Skeletal muscle satellite cell (primary cell): Measurements from ENCODE around the gene IL17B.

Experiments
- H3K27me3 ChIP-seq: 2 replicates; pipeline ENCODE4 v1.7.0; 2013; ENCODE audit warnings: low read length; ENCODE audit not compliant: control insufficient read depth, insufficient read depth
- H3K36me3 ChIP-seq: 2 replicates; pipeline ENCODE4 v1.7.0; 2013; ENCODE audit warnings: mild to moderate bottlenecking, control low read depth, low read length; ENCODE audit not compliant: insufficient read depth
- H3K4me1 ChIP-seq: 2 replicates; pipeline ENCODE4 v1.7.0; 2013; ENCODE audit warnings: low read length; ENCODE audit not compliant: control insufficient read depth, insufficient read depth
- H3K4me2 ChIP-seq: 2 replicates; pipeline ENCODE4 v1.7.0; 2013; ENCODE audit warnings: mild to moderate bottlenecking, low read length
- H3K4me3 ChIP-seq: 2 replicates; pipeline ENCODE4 v1.7.0; 2013; ENCODE audit warnings: low read length
- H3K9ac ChIP-seq: 2 replicates; pipeline ENCODE4 v1.7.0; 2013; ENCODE audit warnings: mild to moderate bottlenecking, low read depth, low read length, moderate library complexity
- H3K9me3 ChIP-seq: replicated peaks from 2 replicates; pipeline ENCODE4 v1.7.0; 2013; ENCODE audit warnings: mild to moderate bottlenecking, control low read depth, low read length

IL17B gene

GRCh38 chr5:149358294-149358651, 20.8 kb downstream of the IL17B start:
- Histone ChIP-seq H3K9ac (peak overlapping the region; percentile 83), H3K27me3 (no peaks in the 10 kb centered on the region), H3K4me1 (peaks cover 10% of the 10 kb centered on the region), H3K9me3 (no peaks in the 10 kb centered on the region), H3K4me2 (peak overlapping the region; percentile 95), H3K4me3 (peak overlapping the region; percentile 87), H3K36me3 (peaks cover 17% of the 10 kb centered on the region)

GRCh38 chr5:149357370-149358293, 21.5 kb downstream of the IL17B start, which contains the start of gene PCYOX1L:
PCYOX1L (plus strand) TSS chr5:149358046; CDS start chr5:149358069, 23 bp downstream.
- H3K4me1 ChIP-seq: peaks cover 10% of the 10 kb centered on the region
- peak within 1 kb of the TSS; percentile 83 for H3K9ac ChIP-seq
- H3K36me3 ChIP-seq: peaks cover 22% of the 10 kb centered on the region
- peak within 1 kb of the TSS; percentile 87 for H3K4me3 ChIP-seq
- H3K4me2 ChIP-seq: peak within 1 kb of the TSS; percentile 95
- H3K9me3 ChIP-seq: no peaks in the 10 kb centered on the region
- H3K27me3 ChIP-seq: no peaks in the 10 kb centered on the region

DNA sequence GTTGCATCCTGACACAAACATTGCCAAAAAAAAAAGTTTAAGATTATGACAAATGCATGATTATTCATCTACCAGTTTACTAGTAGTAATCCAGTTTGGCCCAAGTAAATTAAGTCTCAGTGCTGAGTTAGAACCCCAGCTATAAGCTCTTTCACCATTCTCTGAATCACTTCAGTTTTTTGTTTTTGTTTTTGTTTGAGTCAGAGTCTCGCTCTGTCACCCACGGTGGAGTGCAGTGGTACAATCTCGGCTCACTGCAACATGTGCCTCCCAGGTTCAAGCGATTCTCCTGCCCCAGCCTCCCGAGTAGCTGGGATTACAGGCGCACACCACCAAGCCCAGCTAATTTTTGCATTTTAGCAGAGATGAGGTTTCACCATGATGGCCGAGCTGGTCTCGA, 22.7 kb downstream of the IL17B start:
- H3K4me3 ChIP-seq: no peak overlapping the region
- H3K36me3 ChIP-seq: peaks cover 35% of the 10 kb centered on the region
- no peaks in the 10 kb centered on the region for H3K9me3 ChIP-seq
- H3K4me1 ChIP-seq: peaks cover 10% of the 10 kb centered on the region
- H3K27me3 ChIP-seq: no peaks in the 10 kb centered on the region
- no peak overlapping the region for H3K9ac ChIP-seq
- no peak overlapping the region for H3K4me2 ChIP-seq

DNA sequence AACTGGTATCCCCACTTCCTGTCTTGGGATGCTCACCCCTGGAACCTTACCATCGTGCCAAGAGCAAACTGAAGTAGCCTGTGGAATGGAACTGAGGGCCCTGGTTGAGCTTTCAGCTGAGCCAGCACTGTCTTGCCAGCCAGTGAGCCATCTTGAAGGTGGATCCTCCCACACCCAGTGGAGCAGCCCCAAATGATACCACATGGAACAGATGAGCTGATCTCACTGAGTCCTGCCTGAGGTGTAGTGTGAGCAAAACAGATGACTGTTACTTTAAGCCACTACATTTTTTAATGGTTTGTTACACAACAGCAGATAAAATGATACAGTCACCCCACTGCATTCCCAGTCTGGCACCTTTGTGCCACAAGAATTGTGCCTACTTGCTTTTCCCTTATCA, 23.4 kb downstream of the IL17B start:
- Histone ChIP-seq H3K9ac (no peak overlapping the region), H3K9me3 (no peaks in the 10 kb centered on the region), H3K27me3 (no peaks in the 10 kb centered on the region), H3K36me3 (peaks cover 42% of the 10 kb centered on the region), H3K4me2 (no peak overlapping the region), H3K4me1 (peaks cover 10% of the 10 kb centered on the region), H3K4me3 (no peak overlapping the region)

- Histone ChIP-seq H3K4me1 (peaks cover 10% of the 10 kb centered on the region), H3K4me3 (no peak overlapping the region), H3K4me2 (no peak overlapping the region), H3K9me3 (no peaks in the 10 kb centered on the region), H3K36me3 (peaks cover 60% of the 10 kb centered on the region), H3K9ac (no peak overlapping the region), H3K27me3 (no peaks in the 10 kb centered on the region)
Measured at GRCh38 chr5:149353911-149354310, 25.2 kb downstream of the IL17B start.

DNA sequence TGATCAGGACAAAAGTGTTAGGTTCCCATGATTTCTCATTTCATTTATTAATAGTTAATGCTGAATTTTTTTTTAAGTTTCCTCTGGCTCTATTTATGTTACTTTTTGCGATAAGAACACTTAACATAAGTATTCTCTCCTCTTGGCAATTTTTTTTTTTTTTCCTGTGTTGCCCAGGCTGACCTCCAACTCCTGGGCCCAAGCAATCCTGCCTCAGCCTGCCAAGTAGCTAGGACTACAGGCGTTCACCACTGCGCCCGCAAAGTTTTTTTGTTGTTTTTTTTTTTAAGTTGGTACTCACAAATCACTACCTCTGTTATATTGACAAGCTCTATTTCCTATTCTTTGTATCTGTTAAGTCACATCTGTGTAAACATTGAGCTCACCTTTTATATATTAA, 26.9 kb downstream of the IL17B start:
- H3K9me3 ChIP-seq: no peaks in the 10 kb centered on the region
- no peaks in the 10 kb centered on the region for H3K27me3 ChIP-seq
- H3K4me2 ChIP-seq: no peak overlapping the region
- H3K9ac ChIP-seq: no peak overlapping the region
- no peak overlapping the region for H3K4me3 ChIP-seq
- H3K4me1 ChIP-seq: peaks cover 8% of the 10 kb centered on the region
- H3K36me3 ChIP-seq: peaks cover 77% of the 10 kb centered on the region

- H3K36me3 ChIP-seq: peaks cover 73% of the 10 kb centered on the region
- no peak overlapping the region for H3K9ac ChIP-seq
- H3K9me3 ChIP-seq: no peaks in the 10 kb centered on the region
- no peak overlapping the region for H3K4me2 ChIP-seq
- peaks cover 15% of the 10 kb centered on the region for H3K4me1 ChIP-seq
- no peak overlapping the region for H3K4me3 ChIP-seq
- H3K27me3 ChIP-seq: no peaks in the 10 kb centered on the region
Measured at GRCh38 chr5:149349382-149349781, 29.7 kb downstream of the IL17B start.

DNA sequence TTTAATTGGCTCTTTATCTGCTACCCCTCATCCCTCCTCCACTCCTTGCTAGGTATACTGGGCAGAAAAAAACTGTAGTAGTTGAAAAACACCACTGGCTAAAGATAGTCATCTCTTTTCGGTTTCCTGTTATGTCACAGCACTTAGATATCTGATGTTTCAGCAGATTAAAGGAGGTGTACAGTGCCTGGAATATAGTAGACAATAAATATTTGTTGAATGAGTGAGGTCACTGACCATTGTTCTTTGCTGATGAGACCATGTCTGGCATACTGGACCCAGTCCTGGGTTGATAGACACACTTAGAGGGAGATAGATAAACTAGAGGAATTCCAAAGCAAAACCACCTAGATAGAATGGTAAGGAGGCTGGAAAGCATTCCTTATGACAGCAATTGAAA, 30.6 kb downstream of the IL17B start:
- peaks cover 64% of the 10 kb centered on the region for H3K36me3 ChIP-seq

GRCh38 chr5:149345892-149346222, 33.2 kb downstream of the IL17B start:
- Histone ChIP-seq H3K9ac (peak overlapping the region; percentile 94), H3K4me3 (peak overlapping the region; percentile 98), H3K4me1 (peaks cover 15% of the 10 kb centered on the region)

More for the DNA sequence above, 30.6 kb downstream of the IL17B start:
- no peaks in the 10 kb centered on the region for H3K9me3 ChIP-seq
- peaks cover 15% of the 10 kb centered on the region for H3K4me1 ChIP-seq
- H3K4me2 ChIP-seq: no peak overlapping the region
- H3K27me3 ChIP-seq: no peaks in the 10 kb centered on the region
- no peak overlapping the region for H3K4me3 ChIP-seq
- no peak overlapping the region for H3K9ac ChIP-seq

DNA sequence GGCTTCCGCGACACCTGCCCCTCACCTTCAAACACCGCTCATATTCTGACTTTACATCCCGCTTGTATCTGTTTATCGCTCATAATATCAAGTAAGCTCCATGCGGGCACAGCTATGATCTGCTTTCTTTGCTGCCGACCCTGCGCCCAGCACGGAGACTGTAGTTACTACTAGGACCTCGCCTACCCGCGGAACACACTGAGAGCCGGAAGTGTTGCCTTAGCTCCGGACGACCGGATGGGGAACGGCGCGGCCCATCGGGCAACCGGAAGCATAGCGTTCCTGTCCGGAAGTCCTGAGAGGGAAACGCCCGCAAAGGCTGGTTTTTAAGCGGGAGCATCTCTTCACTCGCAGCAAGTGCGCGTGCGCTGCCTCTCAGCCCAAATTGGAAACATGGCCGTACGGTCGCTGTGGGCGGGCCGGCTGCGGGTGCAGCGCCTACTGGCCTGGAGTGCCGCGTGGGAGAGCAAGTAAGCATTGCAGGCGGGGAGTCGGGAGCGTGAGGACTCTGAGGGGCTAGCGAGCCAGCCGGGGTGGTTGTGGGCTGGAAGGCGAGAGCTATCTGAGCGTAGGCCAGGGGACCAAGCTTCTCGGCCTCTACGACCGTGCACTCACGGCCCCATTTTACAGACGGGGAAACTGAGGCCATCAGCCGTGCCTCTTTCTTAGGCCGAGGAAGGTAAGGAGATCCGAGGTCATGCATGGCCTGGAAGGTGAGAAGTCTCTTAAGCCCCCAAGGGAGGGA, 33.8 kb downstream of the IL17B start, which contains the start of gene GRPEL2:
GRPEL2 (plus strand) TSS at position 353 of the 745 bp plus-strand sequence; CDS start at position 394, 41 bp downstream.
- Histone ChIP-seq H3K9ac (peak within 1 kb of the TSS; percentile 94), H3K4me1 (peaks cover 15% of the 10 kb centered on the region), H3K27me3 (no peaks in the 10 kb centered on the region), H3K9me3 (no peaks in the 10 kb centered on the region), H3K4me3 (peak within 1 kb of the TSS; percentile 98), H3K36me3 (peaks cover 34% of the 10 kb centered on the region), H3K4me2 (peak within 1 kb of the TSS; percentile 85)

More at GRCh38 chr5:149345892-149346222, 33.2 kb downstream of the IL17B start:
- no peaks in the 10 kb centered on the region for H3K27me3 ChIP-seq
- peak overlapping the region; percentile 85 for H3K4me2 ChIP-seq
- peaks cover 39% of the 10 kb centered on the region for H3K36me3 ChIP-seq
- H3K9me3 ChIP-seq: no peaks in the 10 kb centered on the region

- peaks cover 22% of the 10 kb centered on the region for H3K36me3 ChIP-seq
- H3K9me3 ChIP-seq: no peaks in the 10 kb centered on the region
- peak overlapping the region; percentile 98 for H3K4me3 ChIP-seq
- peaks cover 15% of the 10 kb centered on the region for H3K4me1 ChIP-seq
- no peaks in the 10 kb centered on the region for H3K27me3 ChIP-seq
- H3K9ac ChIP-seq: peak overlapping the region; percentile 94
- H3K4me2 ChIP-seq: peak overlapping the region; percentile 85
Measured at GRCh38 chr5:149344151-149344550, 34.9 kb downstream of the IL17B start.
